K562 (cell line): ENCODE measurements around the gene TCIRG1. TPM values are rescaled to one million over a fixed set of nuclear protein-coding genes. Genes with fewer than 3 reads are reported as not detected.

Experiments used
- TCF7L2 ChIP-seq: fragments of 150-350 bp; IDR thresholded peaks from 2 replicates; pipeline ENCODE4 v1.6.1; 2016; ENCODE audit warnings: low read depth, mild to moderate bottlenecking, low read length, moderate library complexity
- TEAD2 ChIP-seq: fragments of 450-650 bp; IDR thresholded peaks from 2 replicates; pipeline ENCODE4 v1.6.1; 2016; ENCODE audit warnings: missing genetic modification characterization, control low read depth, missing compliant biosample characterization
- ZKSCAN8 ChIP-seq: fragments of 200-800 bp; sonication (Bioruptor generic); IDR thresholded peaks from 2 replicates; pipeline ENCODE4 v1.6.1; 2016; ENCODE audit warnings: missing genetic modification characterization, missing compliant biosample characterization
- ZNF589 ChIP-seq: fragments of 200-800 bp; sonication (Bioruptor generic); IDR thresholded peaks from 2 replicates; pipeline ENCODE4 v1.6.1; 2016; ENCODE audit warnings: low read depth, missing genetic modification characterization, missing compliant biosample characterization
- ZNF707 ChIP-seq: fragments of 250-450 bp; sonication (Bioruptor Pico); conservative IDR thresholded peaks from 2 replicates; pipeline ENCODE4 v1.8.0; 2022; ENCODE audit warnings: inconsistent platforms, mild to moderate bottlenecking, moderate library complexity
- polyA plus RNA-seq, 8 experiments: library from polyadenylated mRNA; depleted of rRNA in 4 of 8; stranded (reverse) in 5 of 8; unstranded in 3 of 8; fragments of >200 nt; fragmentation: Nextera tagmentation in 2 of 8; fragmentation: Illumina TruSeq in 1 of 8; extraction: Ambion mirVana in 2 of 8; extraction: Trizol in 1 of 8; gene quantifications; 2 replicates each; pipeline versions ENCODE4 v1.2.1 to v1.2.3, GENCODE V29; 2011 to 2014; ENCODE audit warnings: inconsistent platforms in 1 of 8, missing spikeins in 1 of 8
- total RNA-seq, 7 experiments: library from RNA; depleted of rRNA in 6 of 7; stranded (reverse); fragments of >200 nt in 6 of 7; fragmentation: Illumina TruSeq in 2 of 7; extraction: Trizol in 2 of 7; gene quantifications; 2 replicates each; pipeline versions ENCODE4 v1.2.1 to v1.2.3, GENCODE V29; 2011 to 2021; ENCODE audit warnings: low replicate concordance in 1 of 7
- TF ChIP-seq, protein P1 (sequence below): fragments of 450-650 bp; IDR thresholded peaks from 2 replicates; pipeline ENCODE4 v1.6.1; 2016; ENCODE audit warnings: low read depth
- TF ChIP-seq, protein P2 (sequence below): fragments of 450-650 bp; IDR thresholded peaks from 2 replicates; pipeline ENCODE4 v1.6.1; 2016; ENCODE audit warnings: mild to moderate bottlenecking, moderate library complexity

Gene TCIRG1
- total and polyA plus RNA-seq, 9 of the 15 experiments (the other 6 are each of a cell fraction or from before 2014, with no cell fraction given): 0.49 to 143 (median 24.4) TPM

DNA sequence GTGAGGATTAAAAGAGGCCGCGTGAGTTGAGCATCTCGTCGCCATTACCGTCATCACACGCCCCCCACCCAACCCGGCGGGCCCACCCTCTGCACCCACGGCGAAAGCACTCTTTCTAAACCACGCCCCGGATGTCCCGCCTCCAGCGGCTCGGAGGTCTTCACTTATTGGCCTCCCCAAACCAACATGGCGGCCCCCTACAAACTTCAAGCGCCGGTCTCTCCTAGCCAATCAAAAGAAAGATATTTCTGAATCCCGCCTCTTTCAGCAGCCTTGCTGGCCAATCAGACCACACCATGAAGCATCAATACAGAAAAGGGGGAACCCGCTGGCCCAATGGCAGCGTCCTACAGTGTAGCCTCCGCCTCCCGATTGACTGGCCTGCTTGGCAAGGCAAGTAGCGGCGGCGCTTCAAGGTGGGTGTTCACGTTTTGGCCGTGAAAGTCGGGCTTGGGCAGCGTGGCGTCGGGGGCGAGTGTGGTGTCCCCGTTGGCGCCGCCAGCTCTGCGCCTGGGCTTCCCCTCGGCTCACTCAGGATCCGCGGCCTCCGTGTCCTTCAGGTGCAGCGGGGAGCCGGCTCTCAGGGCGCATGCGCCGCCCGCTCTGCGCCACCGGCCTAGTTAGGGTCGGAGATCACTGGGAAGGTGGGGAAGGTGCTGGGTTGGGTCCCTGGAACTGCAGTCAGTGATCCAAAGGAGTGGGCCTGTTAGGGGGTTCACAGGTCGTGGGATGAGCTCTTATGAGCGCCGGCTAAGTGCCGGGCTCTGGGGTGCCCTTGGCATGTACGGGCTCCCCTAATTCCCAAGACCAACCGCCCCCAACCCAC, 8.3 kb upstream of the TCIRG1 start, which contains the start of gene NDUFS8 (continued):
- TF ChIP-seq TCF7L2: no peak
- no peak for TF ChIP-seq ZKSCAN8
- TF ChIP-seq, protein P1, sequence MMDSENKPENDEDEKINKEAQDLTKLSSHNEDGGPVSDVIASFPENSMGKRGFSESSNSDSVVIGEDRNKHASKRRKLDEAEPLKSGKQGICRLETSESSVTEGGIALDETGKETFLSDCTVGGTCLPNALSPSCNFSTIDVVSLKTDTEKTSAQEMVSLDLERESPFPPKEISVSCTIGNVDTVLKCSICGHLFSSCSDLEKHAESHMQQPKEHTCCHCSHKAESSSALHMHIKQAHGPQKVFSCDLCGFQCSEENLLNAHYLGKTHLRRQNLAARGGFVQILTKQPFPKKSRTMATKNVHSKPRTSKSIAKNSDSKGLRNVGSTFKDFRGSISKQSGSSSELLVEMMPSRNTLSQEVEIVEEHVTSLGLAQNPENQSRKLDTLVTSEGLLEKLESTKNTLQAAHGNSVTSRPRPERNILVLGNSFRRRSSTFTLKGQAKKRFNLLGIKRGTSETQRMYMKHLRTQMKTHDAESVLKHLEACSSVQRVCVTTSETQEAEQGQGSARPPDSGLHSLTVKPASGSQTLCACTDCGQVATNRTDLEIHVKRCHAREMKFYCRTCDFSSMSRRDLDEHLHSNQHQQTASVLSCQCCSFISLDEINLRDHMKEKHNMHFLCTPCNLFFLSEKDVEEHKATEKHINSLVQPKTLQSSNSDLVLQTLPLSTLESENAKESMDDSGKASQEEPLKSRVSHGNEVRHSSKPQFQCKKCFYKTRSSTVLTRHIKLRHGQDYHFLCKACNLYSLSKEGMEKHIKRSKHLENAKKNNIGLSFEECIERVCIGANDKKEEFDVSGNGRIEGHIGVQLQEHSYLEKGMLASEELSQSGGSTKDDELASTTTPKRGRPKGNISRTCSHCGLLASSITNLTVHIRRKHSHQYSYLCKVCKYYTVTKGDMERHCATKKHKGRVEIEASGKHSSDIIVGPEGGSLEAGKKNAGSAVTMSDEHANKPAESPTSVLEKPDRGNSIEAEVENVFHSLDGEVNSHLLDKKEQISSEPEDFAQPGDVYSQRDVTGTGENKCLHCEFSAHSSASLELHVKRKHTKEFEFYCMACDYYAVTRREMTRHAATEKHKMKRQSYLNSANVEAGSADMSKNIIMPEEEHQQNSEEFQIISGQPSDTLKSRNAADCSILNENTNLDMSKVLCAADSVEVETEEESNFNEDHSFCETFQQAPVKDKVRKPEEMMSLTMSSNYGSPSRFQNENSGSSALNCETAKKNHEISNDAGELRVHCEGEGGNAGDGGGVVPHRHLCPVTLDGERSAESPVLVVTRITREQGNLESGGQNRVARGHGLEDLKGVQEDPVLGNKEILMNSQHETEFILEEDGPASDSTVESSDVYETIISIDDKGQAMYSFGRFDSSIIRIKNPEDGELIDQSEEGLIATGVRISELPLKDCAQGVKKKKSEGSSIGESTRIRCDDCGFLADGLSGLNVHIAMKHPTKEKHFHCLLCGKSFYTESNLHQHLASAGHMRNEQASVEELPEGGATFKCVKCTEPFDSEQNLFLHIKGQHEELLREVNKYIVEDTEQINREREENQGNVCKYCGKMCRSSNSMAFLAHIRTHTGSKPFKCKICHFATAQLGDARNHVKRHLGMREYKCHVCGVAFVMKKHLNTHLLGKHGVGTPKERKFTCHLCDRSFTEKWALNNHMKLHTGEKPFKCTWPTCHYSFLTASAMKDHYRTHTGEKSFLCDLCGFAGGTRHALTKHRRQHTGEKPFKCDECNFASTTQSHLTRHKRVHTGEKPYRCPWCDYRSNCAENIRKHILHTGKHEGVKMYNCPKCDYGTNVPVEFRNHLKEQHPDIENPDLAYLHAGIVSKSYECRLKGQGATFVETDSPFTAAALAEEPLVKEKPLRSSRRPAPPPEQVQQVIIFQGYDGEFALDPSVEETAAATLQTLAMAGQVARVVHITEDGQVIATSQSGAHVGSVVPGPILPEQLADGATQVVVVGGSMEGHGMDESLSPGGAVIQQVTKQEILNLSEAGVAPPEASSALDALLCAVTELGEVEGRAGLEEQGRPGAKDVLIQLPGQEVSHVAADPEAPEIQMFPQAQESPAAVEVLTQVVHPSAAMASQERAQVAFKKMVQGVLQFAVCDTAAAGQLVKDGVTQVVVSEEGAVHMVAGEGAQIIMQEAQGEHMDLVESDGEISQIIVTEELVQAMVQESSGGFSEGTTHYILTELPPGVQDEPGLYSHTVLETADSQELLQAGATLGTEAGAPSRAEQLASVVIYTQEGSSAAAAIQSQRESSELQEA: no peak
- TF ChIP-seq ZNF707: no peak
- no peak for TF ChIP-seq ZNF589 (CRISPR knock-in tag)
- TF ChIP-seq TEAD2 (tag): no peak
- TF ChIP-seq, protein P2, sequence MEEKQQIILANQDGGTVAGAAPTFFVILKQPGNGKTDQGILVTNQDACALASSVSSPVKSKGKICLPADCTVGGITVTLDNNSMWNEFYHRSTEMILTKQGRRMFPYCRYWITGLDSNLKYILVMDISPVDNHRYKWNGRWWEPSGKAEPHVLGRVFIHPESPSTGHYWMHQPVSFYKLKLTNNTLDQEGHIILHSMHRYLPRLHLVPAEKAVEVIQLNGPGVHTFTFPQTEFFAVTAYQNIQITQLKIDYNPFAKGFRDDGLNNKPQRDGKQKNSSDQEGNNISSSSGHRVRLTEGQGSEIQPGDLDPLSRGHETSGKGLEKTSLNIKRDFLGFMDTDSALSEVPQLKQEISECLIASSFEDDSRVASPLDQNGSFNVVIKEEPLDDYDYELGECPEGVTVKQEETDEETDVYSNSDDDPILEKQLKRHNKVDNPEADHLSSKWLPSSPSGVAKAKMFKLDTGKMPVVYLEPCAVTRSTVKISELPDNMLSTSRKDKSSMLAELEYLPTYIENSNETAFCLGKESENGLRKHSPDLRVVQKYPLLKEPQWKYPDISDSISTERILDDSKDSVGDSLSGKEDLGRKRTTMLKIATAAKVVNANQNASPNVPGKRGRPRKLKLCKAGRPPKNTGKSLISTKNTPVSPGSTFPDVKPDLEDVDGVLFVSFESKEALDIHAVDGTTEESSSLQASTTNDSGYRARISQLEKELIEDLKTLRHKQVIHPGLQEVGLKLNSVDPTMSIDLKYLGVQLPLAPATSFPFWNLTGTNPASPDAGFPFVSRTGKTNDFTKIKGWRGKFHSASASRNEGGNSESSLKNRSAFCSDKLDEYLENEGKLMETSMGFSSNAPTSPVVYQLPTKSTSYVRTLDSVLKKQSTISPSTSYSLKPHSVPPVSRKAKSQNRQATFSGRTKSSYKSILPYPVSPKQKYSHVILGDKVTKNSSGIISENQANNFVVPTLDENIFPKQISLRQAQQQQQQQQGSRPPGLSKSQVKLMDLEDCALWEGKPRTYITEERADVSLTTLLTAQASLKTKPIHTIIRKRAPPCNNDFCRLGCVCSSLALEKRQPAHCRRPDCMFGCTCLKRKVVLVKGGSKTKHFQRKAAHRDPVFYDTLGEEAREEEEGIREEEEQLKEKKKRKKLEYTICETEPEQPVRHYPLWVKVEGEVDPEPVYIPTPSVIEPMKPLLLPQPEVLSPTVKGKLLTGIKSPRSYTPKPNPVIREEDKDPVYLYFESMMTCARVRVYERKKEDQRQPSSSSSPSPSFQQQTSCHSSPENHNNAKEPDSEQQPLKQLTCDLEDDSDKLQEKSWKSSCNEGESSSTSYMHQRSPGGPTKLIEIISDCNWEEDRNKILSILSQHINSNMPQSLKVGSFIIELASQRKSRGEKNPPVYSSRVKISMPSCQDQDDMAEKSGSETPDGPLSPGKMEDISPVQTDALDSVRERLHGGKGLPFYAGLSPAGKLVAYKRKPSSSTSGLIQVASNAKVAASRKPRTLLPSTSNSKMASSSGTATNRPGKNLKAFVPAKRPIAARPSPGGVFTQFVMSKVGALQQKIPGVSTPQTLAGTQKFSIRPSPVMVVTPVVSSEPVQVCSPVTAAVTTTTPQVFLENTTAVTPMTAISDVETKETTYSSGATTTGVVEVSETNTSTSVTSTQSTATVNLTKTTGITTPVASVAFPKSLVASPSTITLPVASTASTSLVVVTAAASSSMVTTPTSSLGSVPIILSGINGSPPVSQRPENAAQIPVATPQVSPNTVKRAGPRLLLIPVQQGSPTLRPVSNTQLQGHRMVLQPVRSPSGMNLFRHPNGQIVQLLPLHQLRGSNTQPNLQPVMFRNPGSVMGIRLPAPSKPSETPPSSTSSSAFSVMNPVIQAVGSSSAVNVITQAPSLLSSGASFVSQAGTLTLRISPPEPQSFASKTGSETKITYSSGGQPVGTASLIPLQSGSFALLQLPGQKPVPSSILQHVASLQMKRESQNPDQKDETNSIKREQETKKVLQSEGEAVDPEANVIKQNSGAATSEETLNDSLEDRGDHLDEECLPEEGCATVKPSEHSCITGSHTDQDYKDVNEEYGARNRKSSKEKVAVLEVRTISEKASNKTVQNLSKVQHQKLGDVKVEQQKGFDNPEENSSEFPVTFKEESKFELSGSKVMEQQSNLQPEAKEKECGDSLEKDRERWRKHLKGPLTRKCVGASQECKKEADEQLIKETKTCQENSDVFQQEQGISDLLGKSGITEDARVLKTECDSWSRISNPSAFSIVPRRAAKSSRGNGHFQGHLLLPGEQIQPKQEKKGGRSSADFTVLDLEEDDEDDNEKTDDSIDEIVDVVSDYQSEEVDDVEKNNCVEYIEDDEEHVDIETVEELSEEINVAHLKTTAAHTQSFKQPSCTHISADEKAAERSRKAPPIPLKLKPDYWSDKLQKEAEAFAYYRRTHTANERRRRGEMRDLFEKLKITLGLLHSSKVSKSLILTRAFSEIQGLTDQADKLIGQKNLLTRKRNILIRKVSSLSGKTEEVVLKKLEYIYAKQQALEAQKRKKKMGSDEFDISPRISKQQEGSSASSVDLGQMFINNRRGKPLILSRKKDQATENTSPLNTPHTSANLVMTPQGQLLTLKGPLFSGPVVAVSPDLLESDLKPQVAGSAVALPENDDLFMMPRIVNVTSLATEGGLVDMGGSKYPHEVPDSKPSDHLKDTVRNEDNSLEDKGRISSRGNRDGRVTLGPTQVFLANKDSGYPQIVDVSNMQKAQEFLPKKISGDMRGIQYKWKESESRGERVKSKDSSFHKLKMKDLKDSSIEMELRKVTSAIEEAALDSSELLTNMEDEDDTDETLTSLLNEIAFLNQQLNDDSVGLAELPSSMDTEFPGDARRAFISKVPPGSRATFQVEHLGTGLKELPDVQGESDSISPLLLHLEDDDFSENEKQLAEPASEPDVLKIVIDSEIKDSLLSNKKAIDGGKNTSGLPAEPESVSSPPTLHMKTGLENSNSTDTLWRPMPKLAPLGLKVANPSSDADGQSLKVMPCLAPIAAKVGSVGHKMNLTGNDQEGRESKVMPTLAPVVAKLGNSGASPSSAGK: no peak; the same call in 1 of the 2 replicates
